22Rv1 (cell line): Measurements from ENCODE around the gene NAGS.

ENCODE experiments used
- ZFX ChIP-seq: fragments of 450-650 bp; IDR thresholded peaks from 2 replicates; pipeline ENCODE4 v1.6.1; 2017; ENCODE audit warnings: antibody characterized with exemption, borderline replicate concordance
- TF ChIP-seq, protein P1 (sequence below): fragments of 450-650 bp; IDR thresholded peaks from 2 replicates; pipeline ENCODE4 v1.5.1; 2017; ENCODE audit warnings: mild to moderate bottlenecking

DNA sequence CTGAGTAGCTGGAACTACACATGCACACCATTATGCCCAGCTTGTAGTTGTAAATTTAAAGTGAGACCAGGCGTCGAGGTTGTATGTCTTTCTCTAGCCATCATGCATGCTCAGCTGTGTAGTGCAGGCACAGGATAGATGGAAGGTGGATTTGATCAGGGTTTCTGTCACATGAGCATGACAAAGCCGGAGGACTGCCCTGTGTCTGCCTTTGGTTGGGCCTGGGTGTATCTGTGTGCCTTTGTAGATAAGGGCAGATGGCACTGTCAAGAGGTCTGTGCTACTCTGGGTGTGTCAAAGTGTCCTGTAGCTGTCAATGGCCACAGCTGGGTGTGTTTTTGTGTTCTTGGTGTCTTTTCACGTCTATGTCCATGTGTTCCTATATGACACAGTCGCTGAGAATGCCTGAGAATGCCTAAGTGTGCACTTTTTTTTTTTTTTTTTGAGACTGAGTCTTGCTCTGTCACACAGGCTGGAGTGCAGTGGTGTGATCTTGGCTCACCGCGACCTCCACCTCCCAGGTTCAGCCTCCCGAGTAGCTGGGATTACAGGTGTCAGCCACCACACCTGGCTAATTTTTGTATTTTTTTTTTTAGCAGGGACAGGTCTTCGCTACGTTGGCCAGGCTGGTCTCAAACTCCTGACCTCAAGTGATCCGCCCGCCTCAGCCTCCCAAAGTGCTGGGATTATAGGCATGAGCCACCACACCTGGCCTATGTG, 4.1 kb upstream of the NAGS start:
- TF ChIP-seq, protein P1, sequence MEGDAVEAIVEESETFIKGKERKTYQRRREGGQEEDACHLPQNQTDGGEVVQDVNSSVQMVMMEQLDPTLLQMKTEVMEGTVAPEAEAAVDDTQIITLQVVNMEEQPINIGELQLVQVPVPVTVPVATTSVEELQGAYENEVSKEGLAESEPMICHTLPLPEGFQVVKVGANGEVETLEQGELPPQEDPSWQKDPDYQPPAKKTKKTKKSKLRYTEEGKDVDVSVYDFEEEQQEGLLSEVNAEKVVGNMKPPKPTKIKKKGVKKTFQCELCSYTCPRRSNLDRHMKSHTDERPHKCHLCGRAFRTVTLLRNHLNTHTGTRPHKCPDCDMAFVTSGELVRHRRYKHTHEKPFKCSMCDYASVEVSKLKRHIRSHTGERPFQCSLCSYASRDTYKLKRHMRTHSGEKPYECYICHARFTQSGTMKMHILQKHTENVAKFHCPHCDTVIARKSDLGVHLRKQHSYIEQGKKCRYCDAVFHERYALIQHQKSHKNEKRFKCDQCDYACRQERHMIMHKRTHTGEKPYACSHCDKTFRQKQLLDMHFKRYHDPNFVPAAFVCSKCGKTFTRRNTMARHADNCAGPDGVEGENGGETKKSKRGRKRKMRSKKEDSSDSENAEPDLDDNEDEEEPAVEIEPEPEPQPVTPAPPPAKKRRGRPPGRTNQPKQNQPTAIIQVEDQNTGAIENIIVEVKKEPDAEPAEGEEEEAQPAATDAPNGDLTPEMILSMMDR = no peak
- no peak for TF ChIP-seq ZFX
